Measurements from ENCODE around the gene CYBA. TPM values are rescaled to one million over a fixed set of nuclear protein-coding genes. Genes with fewer than 3 reads are reported as not detected.
A peak's percentile ranks its signal among the peaks of the same experiment; 100 is the strongest.

Gene CYBA
- total and polyA plus RNA-seq, 2 of the 13 experiments (the other 11 are each of a cell fraction or from before 2014, with no cell fraction given): 196 to 250 TPM

DNA sequence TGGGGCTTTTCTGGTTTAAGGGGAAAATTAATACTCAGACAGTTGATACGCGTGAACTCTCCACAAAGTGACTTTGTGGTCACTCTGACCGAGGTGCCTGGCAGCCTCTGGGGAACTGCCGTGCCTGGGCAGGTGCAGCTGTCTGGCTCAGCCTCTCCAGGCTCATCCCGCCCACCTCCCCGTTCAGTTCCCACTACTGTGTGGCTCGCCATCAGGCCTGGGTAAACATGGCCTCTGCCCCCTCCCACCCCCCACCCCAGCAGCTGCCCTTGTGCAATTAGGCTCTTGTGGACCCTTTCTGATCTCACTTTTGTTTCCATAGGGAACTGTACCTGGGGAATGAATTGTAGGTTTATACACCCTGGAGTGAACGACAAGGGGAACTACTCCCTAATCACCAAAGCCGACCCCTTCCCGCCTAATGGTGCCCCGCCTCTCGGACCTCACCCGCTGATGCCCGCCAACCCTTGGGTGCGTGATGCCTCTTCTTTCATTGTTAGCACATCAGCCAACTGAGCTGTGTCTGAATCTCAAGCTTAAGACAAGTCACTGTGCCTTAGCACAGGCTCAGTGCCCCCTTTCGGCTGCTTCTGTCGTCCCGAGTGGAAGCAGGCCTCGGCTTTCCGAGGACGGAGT is 52.9 kb downstream of the CYBA start (continued):
- TF ChIP-seq, protein P1, sequence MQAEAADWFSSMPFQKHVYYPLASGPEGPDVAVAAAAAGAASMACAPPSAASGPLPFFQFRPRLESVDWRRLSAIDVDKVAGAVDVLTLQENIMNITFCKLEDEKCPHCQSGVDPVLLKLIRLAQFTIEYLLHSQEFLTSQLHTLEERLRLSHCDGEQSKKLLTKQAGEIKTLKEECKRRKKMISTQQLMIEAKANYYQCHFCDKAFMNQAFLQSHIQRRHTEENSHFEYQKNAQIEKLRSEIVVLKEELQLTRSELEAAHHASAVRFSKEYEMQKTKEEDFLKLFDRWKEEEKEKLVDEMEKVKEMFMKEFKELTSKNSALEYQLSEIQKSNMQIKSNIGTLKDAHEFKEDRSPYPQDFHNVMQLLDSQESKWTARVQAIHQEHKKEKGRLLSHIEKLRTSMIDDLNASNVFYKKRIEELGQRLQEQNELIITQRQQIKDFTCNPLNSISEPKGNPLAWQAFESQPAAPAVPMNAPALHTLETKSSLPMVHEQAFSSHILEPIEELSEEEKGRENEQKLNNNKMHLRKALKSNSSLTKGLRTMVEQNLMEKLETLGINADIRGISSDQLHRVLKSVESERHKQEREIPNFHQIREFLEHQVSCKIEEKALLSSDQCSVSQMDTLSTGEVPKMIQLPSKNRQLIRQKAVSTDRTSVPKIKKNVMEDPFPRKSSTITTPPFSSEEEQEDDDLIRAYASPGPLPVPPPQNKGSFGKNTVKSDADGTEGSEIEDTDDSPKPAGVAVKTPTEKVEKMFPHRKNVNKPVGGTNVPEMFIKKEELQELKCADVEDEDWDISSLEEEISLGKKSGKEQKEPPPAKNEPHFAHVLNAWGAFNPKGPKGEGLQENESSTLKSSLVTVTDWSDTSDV (CRISPR knock-in tag; IDR thresholded peaks at IDR 0.05): 0 out of 2 replicates have a peak, but pooled peaks have one; percentile 34
- TF ChIP-seq TEAD2 (CRISPR knock-in tag; IDR thresholded peaks at IDR 0.05) (no peak), FOSL1 (CRISPR knock-in tag; IDR thresholded peaks at IDR 0.05; ENCODE audit: borderline replicate concordance) (no peak), ZNF441 (CRISPR knock-in tag; IDR thresholded peaks at IDR 0.05; ENCODE audit: borderline replicate concordance) (no peak), ZNF577 (CRISPR knock-in tag; IDR thresholded peaks at IDR 0.05; ENCODE audit: borderline replicate concordance, low read depth) (no peak), ZNF672 (CRISPR knock-in tag; IDR thresholded peaks at IDR 0.05) (no peak), TBX2 (CRISPR knock-in tag; IDR thresholded peaks at IDR 0.05; ENCODE audit: borderline replicate concordance) (peak; percentile 73), CBX1 (IDR thresholded peaks at IDR 0.05; ENCODE audit: low read depth) (peak; percentile 35), IRX3 (CRISPR knock-in tag; IDR thresholded peaks at IDR 0.05; ENCODE audit: borderline replicate concordance, low read depth) (no peak), MIER3 (CRISPR knock-in tag; IDR thresholded peaks at IDR 0.05; ENCODE audit: borderline replicate concordance) (no peak; the same call in 1 of the 2 replicates)
- TF ChIP-seq, protein P2, sequence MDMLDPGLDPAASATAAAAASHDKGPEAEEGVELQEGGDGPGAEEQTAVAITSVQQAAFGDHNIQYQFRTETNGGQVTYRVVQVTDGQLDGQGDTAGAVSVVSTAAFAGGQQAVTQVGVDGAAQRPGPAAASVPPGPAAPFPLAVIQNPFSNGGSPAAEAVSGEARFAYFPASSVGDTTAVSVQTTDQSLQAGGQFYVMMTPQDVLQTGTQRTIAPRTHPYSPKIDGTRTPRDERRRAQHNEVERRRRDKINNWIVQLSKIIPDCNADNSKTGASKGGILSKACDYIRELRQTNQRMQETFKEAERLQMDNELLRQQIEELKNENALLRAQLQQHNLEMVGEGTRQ (IDR thresholded peaks at IDR 0.05; ENCODE audit: low read depth, low read length): no peak
- TF ChIP-seq, protein P2 (CRISPR knock-in tag; IDR thresholded peaks at IDR 0.05; ENCODE audit: borderline replicate concordance): no peak
- TF ChIP-seq, protein P3, sequence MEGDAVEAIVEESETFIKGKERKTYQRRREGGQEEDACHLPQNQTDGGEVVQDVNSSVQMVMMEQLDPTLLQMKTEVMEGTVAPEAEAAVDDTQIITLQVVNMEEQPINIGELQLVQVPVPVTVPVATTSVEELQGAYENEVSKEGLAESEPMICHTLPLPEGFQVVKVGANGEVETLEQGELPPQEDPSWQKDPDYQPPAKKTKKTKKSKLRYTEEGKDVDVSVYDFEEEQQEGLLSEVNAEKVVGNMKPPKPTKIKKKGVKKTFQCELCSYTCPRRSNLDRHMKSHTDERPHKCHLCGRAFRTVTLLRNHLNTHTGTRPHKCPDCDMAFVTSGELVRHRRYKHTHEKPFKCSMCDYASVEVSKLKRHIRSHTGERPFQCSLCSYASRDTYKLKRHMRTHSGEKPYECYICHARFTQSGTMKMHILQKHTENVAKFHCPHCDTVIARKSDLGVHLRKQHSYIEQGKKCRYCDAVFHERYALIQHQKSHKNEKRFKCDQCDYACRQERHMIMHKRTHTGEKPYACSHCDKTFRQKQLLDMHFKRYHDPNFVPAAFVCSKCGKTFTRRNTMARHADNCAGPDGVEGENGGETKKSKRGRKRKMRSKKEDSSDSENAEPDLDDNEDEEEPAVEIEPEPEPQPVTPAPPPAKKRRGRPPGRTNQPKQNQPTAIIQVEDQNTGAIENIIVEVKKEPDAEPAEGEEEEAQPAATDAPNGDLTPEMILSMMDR (CRISPR knock-in tag; IDR thresholded peaks at IDR 0.05): no peak
- TF ChIP-seq, protein P4, sequence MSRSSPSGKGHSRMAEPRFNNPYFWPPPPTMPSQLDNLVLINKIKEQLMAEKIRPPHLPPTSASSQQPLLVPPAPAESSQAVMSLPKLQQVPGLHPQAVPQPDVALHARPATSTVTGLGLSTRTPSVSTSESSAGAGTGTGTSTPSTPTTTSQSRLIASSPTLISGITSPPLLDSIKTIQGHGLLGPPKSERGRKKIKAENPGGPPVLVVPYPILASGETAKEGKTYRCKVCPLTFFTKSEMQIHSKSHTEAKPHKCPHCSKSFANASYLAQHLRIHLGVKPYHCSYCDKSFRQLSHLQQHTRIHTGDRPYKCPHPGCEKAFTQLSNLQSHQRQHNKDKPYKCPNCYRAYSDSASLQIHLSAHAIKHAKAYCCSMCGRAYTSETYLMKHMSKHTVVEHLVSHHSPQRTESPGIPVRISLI (CRISPR knock-in tag; IDR thresholded peaks at IDR 0.05; ENCODE audit: borderline replicate concordance): no peak; the same call in 1 of the 2 replicates
- TF ChIP-seq, protein P5, sequence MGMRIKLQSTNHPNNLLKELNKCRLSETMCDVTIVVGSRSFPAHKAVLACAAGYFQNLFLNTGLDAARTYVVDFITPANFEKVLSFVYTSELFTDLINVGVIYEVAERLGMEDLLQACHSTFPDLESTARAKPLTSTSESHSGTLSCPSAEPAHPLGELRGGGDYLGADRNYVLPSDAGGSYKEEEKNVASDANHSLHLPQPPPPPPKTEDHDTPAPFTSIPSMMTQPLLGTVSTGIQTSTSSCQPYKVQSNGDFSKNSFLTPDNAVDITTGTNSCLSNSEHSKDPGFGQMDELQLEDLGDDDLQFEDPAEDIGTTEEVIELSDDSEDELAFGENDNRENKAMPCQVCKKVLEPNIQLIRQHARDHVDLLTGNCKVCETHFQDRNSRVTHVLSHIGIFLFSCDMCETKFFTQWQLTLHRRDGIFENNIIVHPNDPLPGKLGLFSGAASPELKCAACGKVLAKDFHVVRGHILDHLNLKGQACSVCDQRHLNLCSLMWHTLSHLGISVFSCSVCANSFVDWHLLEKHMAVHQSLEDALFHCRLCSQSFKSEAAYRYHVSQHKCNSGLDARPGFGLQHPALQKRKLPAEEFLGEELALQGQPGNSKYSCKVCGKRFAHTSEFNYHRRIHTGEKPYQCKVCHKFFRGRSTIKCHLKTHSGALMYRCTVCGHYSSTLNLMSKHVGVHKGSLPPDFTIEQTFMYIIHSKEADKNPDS (CRISPR knock-in tag; IDR thresholded peaks at IDR 0.05): no peak
- TF ChIP-seq, protein P6, sequence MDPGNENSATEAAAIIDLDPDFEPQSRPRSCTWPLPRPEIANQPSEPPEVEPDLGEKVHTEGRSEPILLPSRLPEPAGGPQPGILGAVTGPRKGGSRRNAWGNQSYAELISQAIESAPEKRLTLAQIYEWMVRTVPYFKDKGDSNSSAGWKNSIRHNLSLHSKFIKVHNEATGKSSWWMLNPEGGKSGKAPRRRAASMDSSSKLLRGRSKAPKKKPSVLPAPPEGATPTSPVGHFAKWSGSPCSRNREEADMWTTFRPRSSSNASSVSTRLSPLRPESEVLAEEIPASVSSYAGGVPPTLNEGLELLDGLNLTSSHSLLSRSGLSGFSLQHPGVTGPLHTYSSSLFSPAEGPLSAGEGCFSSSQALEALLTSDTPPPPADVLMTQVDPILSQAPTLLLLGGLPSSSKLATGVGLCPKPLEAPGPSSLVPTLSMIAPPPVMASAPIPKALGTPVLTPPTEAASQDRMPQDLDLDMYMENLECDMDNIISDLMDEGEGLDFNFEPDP (CRISPR knock-in tag; conservative IDR thresholded peaks at IDR 0.05): no peak
